ENCODE data around the gene TMEM135.

TMEM135 gene

GRCh38 chr11:87351676-87352075, 313.9 kb downstream of the TMEM135 start:
- Histone ChIP-seq H3K4me3 (ENCODE audit: low read length in 2 of 2) (no peak overlapping the region), H3K36me3 (ENCODE audit: control insufficient read depth in 2 of 2, insufficient read depth in 2 of 2, low read length in 2 of 2) (no peaks in the 10 kb centered on the region), H3K9me3 (ENCODE audit: control insufficient read depth in 2 of 2, low read length in 2 of 2) (no peaks in the 10 kb centered on the region), H3K27me3 (ENCODE audit: control insufficient read depth in 2 of 2, insufficient read depth in 2 of 2, low read length in 2 of 2) (no peaks in the 10 kb centered on the region), H3K27ac (ENCODE audit: low read depth in 2 of 2, low read length in 2 of 2) (no peak overlapping the region), H3K9ac (ENCODE audit: low read depth in 1 of 2, low read length in 2 of 2) (no peak overlapping the region), H3K4me1 (ENCODE audit: control insufficient read depth in 2 of 2, insufficient read depth in 2 of 2, low read length in 2 of 2) (peaks cover 4 to 18% of the 10 kb centered on the region in 2 donors)

GRCh38 chr11:87352759-87353707, 315.3 kb downstream of the TMEM135 start:
- no peak overlapping the region for H3K4me3 ChIP-seq (ENCODE audit: low read length in 2 of 2)
- H3K4me1 ChIP-seq (ENCODE audit: control insufficient read depth in 2 of 2, insufficient read depth in 2 of 2, low read length in 2 of 2) = peaks cover 4 to 18% of the 10 kb centered on the region in 2 donors
- H3K27me3 ChIP-seq (ENCODE audit: control insufficient read depth in 2 of 2, insufficient read depth in 2 of 2, low read length in 2 of 2) = no peaks in the 10 kb centered on the region
- H3K9ac ChIP-seq (ENCODE audit: low read depth in 1 of 2, low read length in 2 of 2) = no peak overlapping the region
- H3K27ac ChIP-seq (ENCODE audit: low read depth in 2 of 2, low read length in 2 of 2) = no peak overlapping the region
- no peaks in the 10 kb centered on the region for H3K36me3 ChIP-seq (ENCODE audit: control insufficient read depth in 2 of 2, insufficient read depth in 2 of 2, low read length in 2 of 2)
- no peaks in the 10 kb centered on the region for H3K9me3 ChIP-seq (ENCODE audit: control insufficient read depth in 2 of 2, low read length in 2 of 2)

- no peak overlapping the region for H3K9ac ChIP-seq (ENCODE audit: low read depth in 1 of 2, low read length in 2 of 2)
- H3K9me3 ChIP-seq (ENCODE audit: control insufficient read depth in 2 of 2, low read length in 2 of 2) = no peaks in the 10 kb centered on the region
- no peaks in the 10 kb centered on the region for H3K27me3 ChIP-seq (ENCODE audit: control insufficient read depth in 2 of 2, insufficient read depth in 2 of 2, low read length in 2 of 2)
- peaks cover 4 to 17% of the 10 kb centered on the region in 2 donors for H3K4me1 ChIP-seq (ENCODE audit: control insufficient read depth in 2 of 2, insufficient read depth in 2 of 2, low read length in 2 of 2)
- H3K27ac ChIP-seq (ENCODE audit: low read depth in 2 of 2, low read length in 2 of 2) = no peak overlapping the region
- H3K36me3 ChIP-seq (ENCODE audit: control insufficient read depth in 2 of 2, insufficient read depth in 2 of 2, low read length in 2 of 2) = no peaks in the 10 kb centered on the region
- H3K4me3 ChIP-seq (ENCODE audit: low read length in 2 of 2) = no peak overlapping the region
Measured at GRCh38 chr11:87353771-87354345, 316.1 kb downstream of the TMEM135 start.

GRCh38 chr11:87355596-87355995, 317.9 kb downstream of the TMEM135 start:
- H3K27ac ChIP-seq (ENCODE audit: low read depth in 2 of 2, low read length in 2 of 2) = no peak overlapping the region
- H3K9me3 ChIP-seq (ENCODE audit: control insufficient read depth in 2 of 2, low read length in 2 of 2) = no peaks in the 10 kb centered on the region
- peaks cover 4 to 20% of the 10 kb centered on the region in 2 donors for H3K4me1 ChIP-seq (ENCODE audit: control insufficient read depth in 2 of 2, insufficient read depth in 2 of 2, low read length in 2 of 2)
- H3K9ac ChIP-seq (ENCODE audit: low read depth in 1 of 2, low read length in 2 of 2) = no peak overlapping the region
- H3K36me3 ChIP-seq (ENCODE audit: control insufficient read depth in 2 of 2, insufficient read depth in 2 of 2, low read length in 2 of 2) = no peaks in the 10 kb centered on the region
- H3K27me3 ChIP-seq (ENCODE audit: control insufficient read depth in 2 of 2, insufficient read depth in 2 of 2, low read length in 2 of 2) = no peaks in the 10 kb centered on the region
- H3K4me3 ChIP-seq (ENCODE audit: low read length in 2 of 2) = no peak overlapping the region

GRCh38 chr11:87356428-87356827, 318.7 kb downstream of the TMEM135 start:
- H3K27ac ChIP-seq (ENCODE audit: low read depth in 2 of 2, low read length in 2 of 2) = no peak overlapping the region
- no peaks in the 10 kb centered on the region for H3K9me3 ChIP-seq (ENCODE audit: control insufficient read depth in 2 of 2, low read length in 2 of 2)
- no peaks in the 10 kb centered on the region for H3K27me3 ChIP-seq (ENCODE audit: control insufficient read depth in 2 of 2, insufficient read depth in 2 of 2, low read length in 2 of 2)
- no peak overlapping the region for H3K9ac ChIP-seq (ENCODE audit: low read depth in 1 of 2, low read length in 2 of 2)
- H3K36me3 ChIP-seq (ENCODE audit: control insufficient read depth in 2 of 2, insufficient read depth in 2 of 2, low read length in 2 of 2) = no peaks in the 10 kb centered on the region
- no peak overlapping the region for H3K4me3 ChIP-seq (ENCODE audit: low read length in 2 of 2)
- peaks cover 4 to 20% of the 10 kb centered on the region in 2 donors for H3K4me1 ChIP-seq (ENCODE audit: control insufficient read depth in 2 of 2, insufficient read depth in 2 of 2, low read length in 2 of 2)

- no peaks in the 10 kb centered on the region for H3K27me3 ChIP-seq (ENCODE audit: control insufficient read depth in 2 of 2, insufficient read depth in 2 of 2, low read length in 2 of 2)
- no peak overlapping the region for H3K9ac ChIP-seq (ENCODE audit: low read depth in 1 of 2, low read length in 2 of 2)
- no peak overlapping the region for H3K27ac ChIP-seq (ENCODE audit: low read depth in 2 of 2, low read length in 2 of 2)
- peaks cover 0 to 15% of the 10 kb centered on the region in 2 donors for H3K4me1 ChIP-seq (ENCODE audit: control insufficient read depth in 2 of 2, insufficient read depth in 2 of 2, low read length in 2 of 2)
- H3K4me3 ChIP-seq (ENCODE audit: low read length in 2 of 2) = no peak overlapping the region
- no peaks in the 10 kb centered on the region for H3K36me3 ChIP-seq (ENCODE audit: control insufficient read depth in 2 of 2, insufficient read depth in 2 of 2, low read length in 2 of 2)
- no peaks in the 10 kb centered on the region for H3K9me3 ChIP-seq (ENCODE audit: control insufficient read depth in 2 of 2, low read length in 2 of 2)
Measured at GRCh38 chr11:87358461-87358860, 320.7 kb downstream of the TMEM135 start.

- Histone ChIP-seq H3K36me3 (ENCODE audit: control insufficient read depth in 2 of 2, insufficient read depth in 2 of 2, low read length in 2 of 2) (no peaks in the 10 kb centered on the region), H3K4me1 (ENCODE audit: control insufficient read depth in 2 of 2, insufficient read depth in 2 of 2, low read length in 2 of 2) (peaks cover 0 to 15% of the 10 kb centered on the region in 2 donors), H3K27ac (ENCODE audit: low read depth in 2 of 2, low read length in 2 of 2) (no peak overlapping the region), H3K9me3 (ENCODE audit: control insufficient read depth in 2 of 2, low read length in 2 of 2) (no peaks in the 10 kb centered on the region), H3K27me3 (ENCODE audit: control insufficient read depth in 2 of 2, insufficient read depth in 2 of 2, low read length in 2 of 2) (no peaks in the 10 kb centered on the region), H3K4me3 (ENCODE audit: low read length in 2 of 2) (no peak overlapping the region), H3K9ac (ENCODE audit: low read depth in 1 of 2, low read length in 2 of 2) (no peak overlapping the region)
Measured at GRCh38 chr11:87359401-87359800, 321.7 kb downstream of the TMEM135 start.

- peaks cover 0 to 7% of the 10 kb centered on the region in 2 donors for H3K4me1 ChIP-seq (ENCODE audit: control insufficient read depth in 2 of 2, insufficient read depth in 2 of 2, low read length in 2 of 2)
- H3K27ac ChIP-seq (ENCODE audit: low read depth in 2 of 2, low read length in 2 of 2) = no peak overlapping the region
- H3K9me3 ChIP-seq (ENCODE audit: control insufficient read depth in 2 of 2, low read length in 2 of 2) = no peaks in the 10 kb centered on the region
- no peak overlapping the region for H3K4me3 ChIP-seq (ENCODE audit: low read length in 2 of 2)
- no peak overlapping the region for H3K9ac ChIP-seq (ENCODE audit: low read depth in 1 of 2, low read length in 2 of 2)
- no peaks in the 10 kb centered on the region for H3K36me3 ChIP-seq (ENCODE audit: control insufficient read depth in 2 of 2, insufficient read depth in 2 of 2, low read length in 2 of 2)
- H3K27me3 ChIP-seq (ENCODE audit: control insufficient read depth in 2 of 2, insufficient read depth in 2 of 2, low read length in 2 of 2) = no peaks in the 10 kb centered on the region
Measured at GRCh38 chr11:87361891-87362290, 324.2 kb downstream of the TMEM135 start.

- H3K27me3 ChIP-seq (ENCODE audit: control insufficient read depth in 2 of 2, insufficient read depth in 2 of 2, low read length in 2 of 2) = peaks cover 0 to 2% of the 10 kb centered on the region in 2 donors
Measured at GRCh38 chr11:87366346-87366745, 328.6 kb downstream of the TMEM135 start.

GRCh38 chr11:87366763-87367405, 329.1 kb downstream of the TMEM135 start:
- Histone ChIP-seq H3K4me1 (ENCODE audit: control insufficient read depth in 2 of 2, insufficient read depth in 2 of 2, low read length in 2 of 2) (no peaks in the 10 kb centered on the region), H3K27ac (ENCODE audit: low read depth in 2 of 2, low read length in 2 of 2) (no peak overlapping the region), H3K27me3 (ENCODE audit: control insufficient read depth in 2 of 2, insufficient read depth in 2 of 2, low read length in 2 of 2) (peaks cover 0 to 2% of the 10 kb centered on the region in 2 donors), H3K9ac (ENCODE audit: low read depth in 1 of 2, low read length in 2 of 2) (no peak overlapping the region), H3K9me3 (ENCODE audit: control insufficient read depth in 2 of 2, low read length in 2 of 2) (no peaks in the 10 kb centered on the region), H3K36me3 (ENCODE audit: control insufficient read depth in 2 of 2, insufficient read depth in 2 of 2, low read length in 2 of 2) (no peaks in the 10 kb centered on the region), H3K4me3 (ENCODE audit: low read length in 2 of 2) (no peak overlapping the region)

More at GRCh38 chr11:87366346-87366745, 328.6 kb downstream of the TMEM135 start:
- Histone ChIP-seq H3K36me3 (ENCODE audit: control insufficient read depth in 2 of 2, insufficient read depth in 2 of 2, low read length in 2 of 2) (no peaks in the 10 kb centered on the region), H3K9me3 (ENCODE audit: control insufficient read depth in 2 of 2, low read length in 2 of 2) (no peaks in the 10 kb centered on the region), H3K4me3 (ENCODE audit: low read length in 2 of 2) (no peak overlapping the region), H3K9ac (ENCODE audit: low read depth in 1 of 2, low read length in 2 of 2) (no peak overlapping the region), H3K27ac (ENCODE audit: low read depth in 2 of 2, low read length in 2 of 2) (no peak overlapping the region), H3K4me1 (ENCODE audit: control insufficient read depth in 2 of 2, insufficient read depth in 2 of 2, low read length in 2 of 2) (no peaks in the 10 kb centered on the region)

All from mucosa of rectum (tissue), 2 donors.